GM12878 (cell line): ENCODE data around the gene SHQ1. TPM values are rescaled to one million over a fixed set of nuclear protein-coding genes. Genes with fewer than 3 reads are reported as not detected.

Experiments
- ATAC-seq: fragments of 200-7000 bp; cut with Tn5 transposase; 3 replicates; pipeline ENCODE4 v1.9.1; 2020; ENCODE audit warnings: mild to moderate bottlenecking, moderate library complexity
- BruUV-seq: library from RNA; stranded (reverse); fragments of 400-500 nt; replicated peaks from 2 replicates; lab custom pipeline; 2021; lab: Mats Ljungman, UMichigan
- CTCF ChIA-PET: fragments of 300-600 bp; sonication (Branson Sonifier 250); formaldehyde crosslinking; extraction: SDS; loops from one replicate; lab custom pipeline; 2021; ENCODE audit warnings: inconsistent platforms; lab: Yijun Ruan, JAX
- POLR2A ChIA-PET: fragments of 350-600 bp; formaldehyde crosslinking; extraction: SDS; loops from one replicate; lab custom pipeline; 2021; ENCODE audit warnings: inconsistent platforms; lab: Charles Lee
- RAD21 ChIA-PET: fragments of 300-600 bp; sonication (Branson Sonifier 250); formaldehyde crosslinking; loops from one replicate; lab custom pipeline; 2023; ENCODE audit warnings: antibody characterized with exemption; ENCODE audit not compliant: unreplicated experiment; lab: Charles Lee
- SMC1A ChIA-PET: fragments of 300-600 bp; sonication (Branson Sonifier 250); formaldehyde crosslinking; loops from one replicate; lab custom pipeline; 2023; ENCODE audit not compliant: unreplicated experiment, uncharacterized antibody; lab: Charles Lee
- DNase-seq: peaks from one replicate; pipeline ENCODE4 v3.0.0-alpha.2; 2011; ENCODE audit warnings: low read depth, low spot score
- FAIRE-seq: peaks from 3 replicates; lab custom pipeline; 2011; peaks lifted over from hg19 to GRCh38; lab: Jason Lieb, UNC
- H2AFZ ChIP-seq: 2 replicates; pipeline ENCODE4 v1.6.0; 2011; ENCODE audit warnings: low read depth, low read length, control low read depth; ENCODE audit not compliant: control insufficient read depth
- H3K27ac ChIP-seq: 2 replicates; pipeline ENCODE4 v1.5.1; 2011; ENCODE audit warnings: control low read depth; ENCODE audit not compliant: control insufficient read depth, insufficient read depth
- H3K27me3 ChIP-seq, 2 experiments: replicated peaks in 1 of 2; 2 replicates each; pipeline versions ENCODE4 v1.6.0 to v1.6.1; 2011; ENCODE audit warnings: low read length in 1 of 2; ENCODE audit not compliant: control insufficient read depth in 2 of 2, insufficient read depth in 2 of 2
- H3K36me3 ChIP-seq, 2 experiments: 2 replicates each; pipeline ENCODE4 v1.5.1; 2011; ENCODE audit warnings: low read length in 1 of 2; ENCODE audit not compliant: control insufficient read depth in 2 of 2, insufficient read depth in 2 of 2
- H3K4me1 ChIP-seq: 2 replicates; pipeline ENCODE4 v1.6.1; 2011; ENCODE audit warnings: mild to moderate bottlenecking, low read length, moderate library complexity, mixed read lengths; ENCODE audit not compliant: control insufficient read depth, insufficient read depth
- H3K4me2 ChIP-seq: 2 replicates; pipeline ENCODE4 v1.6.0; 2011; ENCODE audit warnings: control low read depth; ENCODE audit not compliant: control insufficient read depth, insufficient read depth
- H3K4me3 ChIP-seq: fragments of 200-600 bp; sonication (generic); 2 replicates; pipeline ENCODE4 v1.5.1; 2016
- H3K79me2 ChIP-seq: 2 replicates; pipeline ENCODE4 v1.6.0; 2011; ENCODE audit warnings: low read length; ENCODE audit not compliant: control insufficient read depth, insufficient read depth
- H3K9ac ChIP-seq: 2 replicates; pipeline ENCODE4 v1.8.0; 2011; ENCODE audit warnings: low read length, control low read depth, mixed read lengths; ENCODE audit not compliant: control insufficient read depth, insufficient read depth
- H3K9me3 ChIP-seq: replicated peaks from 3 replicates; pipeline ENCODE4 v1.5.1; 2011; ENCODE audit warnings: mild to moderate bottlenecking, low read length; ENCODE audit not compliant: control insufficient read depth, insufficient read depth
- H4K20me1 ChIP-seq: 2 replicates; pipeline ENCODE4 v1.6.0; 2011; ENCODE audit not compliant: control insufficient read depth, insufficient read depth
- ASH2L ChIP-seq: fragments of 300-600, 200-600 bp; sonication (generic); IDR thresholded peaks from 2 replicates; pipeline ENCODE4 v1.6.1; 2017; ENCODE audit warnings: low read depth, mild to moderate bottlenecking, borderline replicate concordance
- GABPA ChIP-seq: IDR thresholded peaks from 2 replicates; pipeline ENCODE4 v1.6.1; 2014; ENCODE audit warnings: antibody characterized with exemption, low read depth, mild to moderate bottlenecking, inconsistent platforms
- IKZF2 ChIP-seq, 2 experiments: fragments of 450-650 bp; IDR thresholded peaks; 2 replicates each; pipeline ENCODE4 v1.6.1; 2017; ENCODE audit warnings: mild to moderate bottlenecking in 2 of 2, moderate library complexity in 2 of 2
- POU2F2 ChIP-seq: IDR thresholded peaks from 3 replicates; pipeline ENCODE4 v1.6.1; 2011; ENCODE audit warnings: low read depth, mild to moderate bottlenecking, low read length, borderline replicate concordance
- RUNX3 ChIP-seq: IDR thresholded peaks from 2 replicates; pipeline ENCODE4 v1.6.1; 2012; ENCODE audit warnings: low read length, inconsistent platforms
- TARDBP ChIP-seq: IDR thresholded peaks from 2 replicates; pipeline ENCODE4 v1.6.1; 2016; ENCODE audit warnings: borderline replicate concordance
- ZNF274 ChIP-seq: IDR thresholded peaks from one replicate; pipeline ENCODE4 v1.8.0; 2011; ENCODE audit not compliant: insufficient read length, insufficient read depth
- WGBS: methylation state at CpG from one replicate; pipeline ENCODE4 v1.1.6; 2016; ENCODE audit warnings: low lambda C conversion rate; ENCODE audit not compliant: insufficient replicate concordance, insufficient coverage; ENCODE audit errors: missing lambda C conversion rate; 5-methylcytosine and 5-hydroxymethylcytosine counted together
- in situ Hi-C: fragments of 300-500 bp; cut with MboI; formaldehyde crosslinking; loops from 9 replicates; pipeline ENCODE4 v1.14.3; 2018; ENCODE audit warnings: mixed read lengths
- intact Hi-C: fragments of 100-400 bp; cut with micrococcal nuclease; formaldehyde crosslinking; loops from one replicate; pipeline ENCODE4 v1.14.2; 2022; ENCODE audit not compliant: unreplicated experiment
- polyA plus RNA-seq, 11 experiments: library from polyadenylated mRNA; depleted of rRNA in 4 of 11; unstranded in 6 of 11; stranded (reverse) in 5 of 11; fragments of >200 nt; fragmentation: Nextera tagmentation in 4 of 11; fragmentation: Illumina TruSeq in 1 of 11; extraction: Ambion mirVana in 4 of 11; extraction: Trizol in 1 of 11; gene quantifications; 1 replicate in 1 of 11; 2 replicates in 10 of 11; pipeline versions ENCODE4 v1.2.1 to v1.2.3, GENCODE V29; 2011 to 2016; ENCODE audit warnings: inconsistent platforms in 2 of 11, missing spikeins in 2 of 11, low read depth in 1 of 11
- total RNA-seq, 4 experiments: library from RNA; depleted of rRNA in 3 of 4; stranded (reverse); fragments of >200 nt in 3 of 4; fragmentation: Illumina TruSeq in 1 of 4; extraction: Trizol in 1 of 4; gene quantifications; 2 replicates each; pipeline versions ENCODE4 v1.2.1 to v1.2.3, GENCODE V29; 2013 to 2021

SHQ1 gene
- total and polyA plus RNA-seq, 10 of the 15 experiments (the other 5 are each of a cell fraction or from before 2014, with no cell fraction given): 12.6 to 51.7 (median 24.5) TPM

DNA sequence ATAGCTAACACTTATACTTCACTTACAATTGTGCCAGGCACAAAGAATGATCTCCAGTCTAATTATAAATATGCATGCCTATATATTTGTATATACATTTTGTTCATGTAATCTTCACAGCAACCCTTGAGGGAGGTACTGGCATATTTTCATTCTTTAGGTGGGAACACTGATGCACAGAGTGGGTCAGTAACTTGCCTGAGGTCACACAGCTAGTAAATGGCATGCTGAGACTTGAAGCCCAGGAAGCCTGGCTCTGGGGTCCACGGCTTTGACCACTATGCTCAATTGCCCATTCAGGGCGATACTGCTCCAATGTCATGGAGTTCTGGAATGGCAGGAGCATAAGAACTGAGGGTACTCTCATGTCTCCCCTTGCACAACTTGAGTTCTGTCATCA is 139.8 kb downstream of the SHQ1 start:
- WGBS: 16% methylated on average over 2 of the region's 2 CpGs
- ATAC-seq (no peak), FAIRE-seq (no peak), DNase-seq (no peak)
- H3K27me3 ChIP-seq: no peaks in the 10 kb centered on the region
- no peaks in the 10 kb centered on the region for H4K20me1 ChIP-seq
- CTCF ChIA-PET: no interaction called here
- H3K4me3 ChIP-seq: no peak overlapping the region
- no peak overlapping the region for H3K4me2 ChIP-seq
- in situ Hi-C loops: no loop called here
- H3K9me3 ChIP-seq: no peaks in the 10 kb centered on the region
- H3K9ac ChIP-seq: no peak overlapping the region
- H3K36me3 ChIP-seq: no peaks in the 10 kb centered on the region
- SMC1A ChIA-PET: no interaction called here
- no peak overlapping the region for H3K27ac ChIP-seq
- H3K79me2 ChIP-seq: no peaks in the 10 kb centered on the region
- H3K4me1 ChIP-seq: no peaks in the 10 kb centered on the region
- no TSS peak for BruUV-seq
- no peak overlapping the region for H2AFZ ChIP-seq
- no peak for TF ChIP-seq ZNF274
- no peak for TF ChIP-seq ASH2L
- TF ChIP-seq GABPA: no peak
- no peak for TF ChIP-seq TARDBP
- intact Hi-C loops: no loop called here
- POLR2A ChIA-PET: no interaction called here
- RAD21 ChIA-PET: no interaction called here

DNA sequence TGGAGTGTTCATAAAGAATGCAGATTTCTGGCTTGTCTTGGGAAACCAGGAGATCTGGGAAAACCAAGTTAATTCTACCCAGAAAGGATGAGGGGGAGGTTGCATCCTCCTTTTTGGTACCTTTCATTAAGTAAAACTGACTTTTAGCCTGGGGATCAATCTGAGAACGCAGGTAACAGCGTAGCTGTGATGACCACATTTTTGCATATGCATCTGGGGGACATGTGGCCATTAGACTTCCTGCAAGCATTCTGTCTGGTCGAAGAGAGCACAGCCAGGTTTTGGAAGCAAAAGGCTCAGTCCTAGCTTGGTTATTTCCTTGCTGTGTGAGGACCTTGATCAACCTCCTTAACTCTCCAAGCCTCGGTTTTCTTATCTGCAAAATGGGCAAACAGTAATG is 145.2 kb downstream of the SHQ1 start:
- H3K79me2 ChIP-seq: no peaks in the 10 kb centered on the region
- no peaks in the 10 kb centered on the region for H3K36me3 ChIP-seq
- ATAC-seq: peak; percentile 47; the same call in 2 of the 3 replicates
- no peak overlapping the region for H3K27ac ChIP-seq
- WGBS: 6% methylated on average over 4 of the region's 4 CpGs
- H3K27me3 ChIP-seq: no peaks in the 10 kb centered on the region; a peak in 1 of 4 replicates
- RAD21 ChIA-PET: no interaction called here
- no peak for DNase-seq
- no peak overlapping the region for H3K9ac ChIP-seq
- no TSS peak for BruUV-seq
- in situ Hi-C loops: no loop called here
- no peaks in the 10 kb centered on the region for H3K9me3 ChIP-seq
- H4K20me1 ChIP-seq: no peaks in the 10 kb centered on the region
- H2AFZ ChIP-seq: no peak overlapping the region
- POLR2A ChIA-PET: interaction anchor here (0.6 kb wide), 1 partner anchor 830 kb away, joined by 4 read pairs; no protein-coding TSS in a partner anchor
- H3K4me2 ChIP-seq: no peak overlapping the region
- TF ChIP-seq POU2F2 (peak; percentile 93; the same call in 2 of the 3 replicates), IKZF2 (IDR thresholded peaks at IDR 0.05) (no peak), RUNX3 (peak; percentile 43; the same call in 1 of the 2 replicates)
- SMC1A ChIA-PET: interaction anchor here (1.2 kb wide), 1 partner anchor 12 kb away, joined by 3 read pairs; no protein-coding TSS in a partner anchor
- FAIRE-seq: peak; percentile 23
- intact Hi-C loops: no loop called here
- CTCF ChIA-PET: interaction anchor here (0.6 kb wide), 1 partner anchor 476 kb away, joined by 3 read pairs; no protein-coding TSS in a partner anchor
- no peaks in the 10 kb centered on the region for H3K4me1 ChIP-seq
- H3K4me3 ChIP-seq: no peak overlapping the region
